CD14-positive monocyte (primary cell): Measurements from ENCODE around the gene CNPY2. TPM values are rescaled to one million over a fixed set of nuclear protein-coding genes. Genes with fewer than 3 reads are reported as not detected.
"Not testable (repeated sequence)": the region's sequence is repeated elsewhere in the genome, so short reads cannot be mapped to it uniquely, and the experiment has no call there.

Experiments used
- DNase-seq, 3 donors: peaks; one replicate each; pipeline ENCODE4 v3.0.0-alpha.2; 2011 to 2022
- H2AFZ ChIP-seq: 2 replicates; pipeline ENCODE4 v1.6.0; 2012; ENCODE audit warnings: mild to moderate bottlenecking, low read depth, low read length, inconsistent platforms; ENCODE audit not compliant: insufficient read depth, poor library complexity, severe bottlenecking
- H3K27ac ChIP-seq, 2 donors: 1 replicate in 1 of 2; 2 replicates in 1 of 2; pipeline ENCODE4 v1.5.1; 2012 to 2013; ENCODE audit warnings: low read length in 2 of 2, control low read depth in 1 of 2, inconsistent platforms in 1 of 2, low read depth in 1 of 2, mild to moderate bottlenecking in 1 of 2
- H3K27me3 ChIP-seq, 2 donors: one replicate each; pipeline versions ENCODE4 v1.6.0 to v1.6.1; 2011 to 2013; ENCODE audit warnings: low read length in 2 of 2; ENCODE audit not compliant: control insufficient read depth in 2 of 2, insufficient read depth in 2 of 2
- H3K36me3 ChIP-seq, 2 donors: replicated peaks in 1 of 2; 1 replicate in 1 of 2; 2 replicates in 1 of 2; pipeline versions ENCODE4 v1.5.1 to v1.6.1; 2012 to 2013; ENCODE audit warnings: low read length in 2 of 2, control low read depth in 1 of 2, inconsistent platforms in 1 of 2, mild to moderate bottlenecking in 1 of 2; ENCODE audit not compliant: insufficient read depth in 2 of 2, control insufficient read depth in 1 of 2
- H3K4me1 ChIP-seq, 2 donors: 1 replicate in 1 of 2; 2 replicates in 1 of 2; pipeline versions ENCODE4 v1.5.1 to v1.6.1; 2012 to 2013; ENCODE audit warnings: low read length in 2 of 2, control low read depth in 1 of 2, inconsistent platforms in 1 of 2, mild to moderate bottlenecking in 1 of 2, moderate library complexity in 1 of 2; ENCODE audit not compliant: insufficient read depth in 2 of 2, control insufficient read depth in 1 of 2
- H3K4me2 ChIP-seq: replicated peaks from 2 replicates; pipeline ENCODE3; 2012; ENCODE audit warnings: low read length, moderate library complexity, mild to moderate bottlenecking; ENCODE audit not compliant: poor library complexity, severe bottlenecking; ENCODE audit errors: extremely low read depth
- H3K4me3 ChIP-seq, 3 experiments: fragments of 200-600 bp in 1 of 3; sonication (generic) in 1 of 3; replicated peaks in 1 of 3; 1 replicate in 2 of 3; 2 replicates in 1 of 3; pipeline ENCODE4 v1.5.1; 2011 to 2013; ENCODE audit warnings: low read length in 3 of 3, mild to moderate bottlenecking in 3 of 3, control low read depth in 2 of 3, low read depth in 2 of 3, inconsistent platforms in 1 of 3, moderate library complexity in 1 of 3
- H3K79me2 ChIP-seq: 2 replicates; pipeline ENCODE4 v1.6.0; 2012; ENCODE audit warnings: mild to moderate bottlenecking, control low read depth, inconsistent platforms, low read length, moderate library complexity; ENCODE audit not compliant: insufficient read depth
- H3K9ac ChIP-seq: 2 replicates; pipeline ENCODE4 v1.6.0; 2017; ENCODE audit warnings: low read length, mild to moderate bottlenecking; ENCODE audit not compliant: insufficient read depth, poor library complexity, severe bottlenecking
- H3K9me3 ChIP-seq, 2 donors: replicated peaks in 1 of 2; 1 replicate in 1 of 2; 2 replicates in 1 of 2; pipeline versions ENCODE4 v1.5.1 to v1.6.1; 2012 to 2013; ENCODE audit warnings: low read length in 2 of 2, control low read depth in 1 of 2; ENCODE audit not compliant: control insufficient read depth in 1 of 2, insufficient read depth in 1 of 2
- H4K20me1 ChIP-seq: 2 replicates; pipeline ENCODE4 v1.6.0; 2012; ENCODE audit warnings: mild to moderate bottlenecking, low read length, control low read depth, moderate library complexity; ENCODE audit not compliant: insufficient read depth
- H3K27ac Mint-ChIP-seq, 7 donors: one replicate each; pipeline ENCODE4 v1.8.0; 2020; ENCODE audit warnings: mild to moderate bottlenecking in 7 of 7, mixed read lengths in 7 of 7, moderate library complexity in 6 of 7, inconsistent platforms in 2 of 7
- H3K27me3 Mint-ChIP-seq, 3 donors: one replicate each; pipeline ENCODE4 v1.8.0; 2021 to 2022; ENCODE audit warnings: low read depth in 3 of 3, mild to moderate bottlenecking in 3 of 3, mixed read lengths in 3 of 3, moderate library complexity in 3 of 3, inconsistent platforms in 1 of 3
- H3K36me3 Mint-ChIP-seq, 2 donors: one replicate each; pipeline ENCODE4 v1.8.0; 2020; ENCODE audit warnings: mixed read lengths in 2 of 2, inconsistent platforms in 1 of 2, mild to moderate bottlenecking in 1 of 2
- H3K4me1 Mint-ChIP-seq: one replicate; pipeline ENCODE4 v1.8.0; 2020; ENCODE audit warnings: mild to moderate bottlenecking, mixed read lengths
- H3K4me3 Mint-ChIP-seq, 2 donors: one replicate each; pipeline ENCODE4 v1.8.0; 2020; ENCODE audit warnings: mild to moderate bottlenecking in 2 of 2, mixed read lengths in 2 of 2, moderate library complexity in 1 of 2
- H3K9me3 Mint-ChIP-seq, 7 donors: one replicate each; pipeline ENCODE4 v1.8.0; 2020 to 2022; ENCODE audit warnings: mixed read lengths in 7 of 7, mild to moderate bottlenecking in 6 of 7, moderate library complexity in 6 of 7, inconsistent platforms in 2 of 7
- CTCF ChIP-seq: fragments of 200-600 bp; IDR thresholded peaks from one replicate; pipeline ENCODE4 v1.8.0; 2022; ENCODE audit warnings: antibody characterized with exemption, mild to moderate bottlenecking
- WGBS: methylation state at CpG from one replicate; pipeline ENCODE4 v1.1.5; 2013; ENCODE audit warnings: missing lambda C conversion rate; ENCODE audit not compliant: insufficient coverage; 5-methylcytosine and 5-hydroxymethylcytosine counted together
- intact Hi-C, 2 donors: fragments of 100-400 bp; cut with micrococcal nuclease; formaldehyde crosslinking; loops; one replicate each; pipeline versions ENCODE4 v1.15.0 to v1.15.1; 2023
- polyA plus RNA-seq, 3 donors: library from polyadenylated mRNA; depleted of rRNA in 1 of 3; unstranded in 2 of 3; stranded (reverse) in 1 of 3; fragments of 300-500 nt in 2 of 3; fragments of >200 nt in 1 of 3; fragmentation: Illumina TruSeq in 2 of 3; gene quantifications; 1 replicate in 2 of 3; 2 replicates in 1 of 3; pipeline ENCODE4 v1.2.3, GENCODE V29; 2012 to 2021

Gene CNPY2
- polyA plus RNA-seq, 3 donors, result 50.4 to 122 (median 121) TPM

- Histone ChIP-seq H4K20me1 (no peaks in the 10 kb centered on the region), H3K4me2 (no peak overlapping the region), H2AFZ (no peak overlapping the region), H3K9me3 (no peaks in the 10 kb centered on the region), H3K4me3 (no peak overlapping the region), H3K27ac (no peak overlapping the region), H3K79me2 (no peaks in the 10 kb centered on the region), H3K36me3 (peaks cover 82 to 94% of the 10 kb centered on the region in 2 donors), H3K9ac (no peak overlapping the region), H3K27me3 (no peaks in the 10 kb centered on the region), H3K4me1 (no peaks in the 10 kb centered on the region)
- no peak overlapping the region for H3K4me3 Mint-ChIP-seq
- no CpG with 5 or more reads among the region's 2 CpGs for WGBS
- no peak for DNase-seq
- no peaks in the 10 kb centered on the region for H3K4me1 Mint-ChIP-seq
- peaks cover 0 to 8% (median 0%) of the 10 kb centered on the region in 3 donors for H3K27me3 Mint-ChIP-seq
- intact Hi-C loops, result no loop called here
- H3K27ac Mint-ChIP-seq, result no peak overlapping the region
- no peak for TF ChIP-seq CTCF
- H3K36me3 Mint-ChIP-seq, result peaks cover 73 to 90% of the 10 kb centered on the region in 2 donors
- H3K9me3 Mint-ChIP-seq, result peaks cover 0 to 4% (median 0%) of the 10 kb centered on the region in 7 donors
Observed at GRCh38 chr12:56274299-56274698, 41.5 kb downstream of the CNPY2 start.

GRCh38 chr12:56272468-56272867 lies 43.3 kb downstream of the CNPY2 start:
- H3K36me3 Mint-ChIP-seq, result peaks cover 57 to 72% of the 10 kb centered on the region in 2 donors
- peaks cover 66 to 75% of the 10 kb centered on the region in 2 donors for H3K36me3 ChIP-seq

More at GRCh38 chr12:56272468-56272867, 43.3 kb downstream of the CNPY2 start:
- H3K4me3 Mint-ChIP-seq, H3K9ac ChIP-seq, H3K9me3 Mint-ChIP-seq, H3K4me1 ChIP-seq, H3K27me3 ChIP-seq, H3K4me1 Mint-ChIP-seq, H4K20me1 ChIP-seq, H3K4me2 ChIP-seq, DNase-seq, H3K79me2 ChIP-seq, H3K9me3 ChIP-seq, H2AFZ ChIP-seq, H3K27me3 Mint-ChIP-seq, H3K4me3 ChIP-seq, intact Hi-C loops, H3K27ac ChIP-seq, H3K27ac Mint-ChIP-seq: not testable (repeated sequence)
- no CpG with 5 or more reads among the region's 2 CpGs for WGBS
